NCI-H2227 (cell line): ENCODE results near the gene C9orf43.
"Not testable (repeated sequence)": the region's sequence is repeated elsewhere in the genome, so short reads cannot be mapped to it uniquely, and the experiment has no call there.

ENCODE experiments used
- DNase-seq: peaks from one replicate; lab custom pipeline; 2025; ENCODE audit not compliant: unreplicated experiment; lab: John Stamatoyannopoulos, UW

C9orf43 gene

GRCh38 chr9:113410207-113410864 lies at the start of gene C9orf43, which contains the start of gene POLE3:
Gene C9orf43 (plus strand): TSS chr9:113410747. CDS start chr9:113413494, 2,747 bp downstream.
Gene POLE3 (minus strand): TSS chr9:113410675. CDS start chr9:113410293, 382 bp downstream.
- DNase-seq: peak; percentile 95

GRCh38 chr9:113361304-113362018 lies 49.1 kb upstream of the C9orf43 start:
- DNase-seq: no peak

- no peak for DNase-seq
Observed at GRCh38 chr9:113363336-113363735, 47.2 kb upstream of the C9orf43 start.

GRCh38 chr9:113364951-113365350 lies 45.6 kb upstream of the C9orf43 start:
- no peak for DNase-seq

- DNase-seq: not testable (repeated sequence)
Observed at GRCh38 chr9:113365652-113366051, 44.9 kb upstream of the C9orf43 start.

GRCh38 chr9:113368348-113368981 lies 42.1 kb upstream of the C9orf43 start:
- DNase-seq: no peak

GRCh38 chr9:113368982-113369854 lies 41.3 kb upstream of the C9orf43 start:
- DNase-seq: no peak

GRCh38 chr9:113369855-113370140 lies 40.7 kb upstream of the C9orf43 start:
- no peak for DNase-seq

- DNase-seq: no peak
Observed at GRCh38 chr9:113370806-113371325, 39.7 kb upstream of the C9orf43 start.

GRCh38 chr9:113372059-113372458 lies 38.5 kb upstream of the C9orf43 start:
- DNase-seq: no peak

- DNase-seq: peak; percentile 4
Observed at GRCh38 chr9:113373256-113373655, 37.3 kb upstream of the C9orf43 start.

- no peak for DNase-seq
Observed at GRCh38 chr9:113373676-113374392, 36.7 kb upstream of the C9orf43 start.

GRCh38 chr9:113375057-113376023 lies 35.2 kb upstream of the C9orf43 start:
- DNase-seq: no peak

GRCh38 chr9:113376634-113377567 lies 33.6 kb upstream of the C9orf43 start, which contains the start of gene HDHD3:
Gene HDHD3 (minus strand): TSS chr9:113376986. CDS start chr9:113374354, 2,632 bp downstream.
- peak; percentile 85 for DNase-seq

GRCh38 chr9:113379094-113379828 lies 31.3 kb upstream of the C9orf43 start:
- DNase-seq: not testable (repeated sequence)

- DNase-seq: not testable (repeated sequence)
Observed at GRCh38 chr9:113379829-113380210, 30.7 kb upstream of the C9orf43 start.

GRCh38 chr9:113380869-113381378 lies 29.6 kb upstream of the C9orf43 start:
- DNase-seq: no peak
